ENCODE results near the gene ACP4. TPM values are rescaled to one million over a fixed set of nuclear protein-coding genes. Genes with fewer than 3 reads are reported as not detected.

Gene ACP4
- total and polyA plus RNA-seq, 4 donors, result not detected

DNA sequence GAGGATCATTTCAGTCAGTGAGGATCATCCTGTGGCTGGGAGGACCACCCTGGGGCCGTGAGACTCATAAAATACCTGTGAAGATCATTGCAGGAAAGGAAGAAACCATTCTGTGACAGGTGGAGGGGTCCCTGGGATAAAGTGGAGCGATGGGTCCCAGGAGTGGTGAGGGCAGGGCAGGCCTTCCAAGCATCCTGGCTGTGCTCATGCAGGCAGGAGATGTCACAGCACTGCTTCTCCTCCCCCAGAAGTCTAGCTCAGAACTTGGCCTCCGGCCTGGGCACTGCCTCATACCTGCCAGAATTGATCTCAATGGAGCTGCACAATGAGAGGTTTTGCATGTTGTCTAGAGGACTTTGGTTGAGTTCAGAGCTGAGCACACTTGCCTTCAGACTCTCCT is 22.3 kb downstream of the ACP4 start:
- H3K36me3 ChIP-seq (ENCODE audit: control insufficient read depth in 4 of 4, insufficient read depth in 4 of 4, low read length in 4 of 4), result no peaks in the 10 kb centered on the region
- DNase-seq, result no peak
- H3K27ac ChIP-seq (ENCODE audit: low read depth in 1 of 2, low read length in 1 of 2), result no peak overlapping the region
- ATAC-seq (ENCODE audit: insufficient read depth, low FRiP score), result no peak
- peaks cover 0 to 3% (median 0%) of the 10 kb centered on the region in 4 donors for H3K9me3 ChIP-seq (ENCODE audit: control insufficient read depth in 4 of 4, insufficient read depth in 3 of 4, low read length in 3 of 4)
- TF ChIP-seq CTCF (IDR thresholded peaks at IDR 0.05; ENCODE audit: control extremely low read depth, extremely low read depth), result no peak
- WGBS, 2 donors, result 64 to 81% methylated on average over 3 of the region's 3 CpGs
- no peaks in the 10 kb centered on the region for H3K4me1 ChIP-seq (ENCODE audit: control insufficient read depth in 5 of 5, insufficient read depth in 5 of 5, low read length in 5 of 5)
- peaks cover 0 to 19% (median 12%) of the 10 kb centered on the region in 3 donors for H3K27me3 ChIP-seq (ENCODE audit: control insufficient read depth in 3 of 3, insufficient read depth in 3 of 3, low read length in 2 of 3)
- H3K4me3 ChIP-seq, result no peak overlapping the region
- no peak overlapping the region for H3K9ac ChIP-seq (ENCODE audit: insufficient read depth in 1 of 2, low read length in 2 of 2)

- Histone ChIP-seq H3K27me3 (ENCODE audit: control insufficient read depth in 3 of 3, insufficient read depth in 3 of 3, low read length in 2 of 3) (peaks cover 0 to 43% (median 26%) of the 10 kb centered on the region in 3 donors), H3K36me3 (ENCODE audit: control insufficient read depth in 4 of 4, insufficient read depth in 4 of 4, low read length in 4 of 4) (no peaks in the 10 kb centered on the region), H3K9me3 (ENCODE audit: control insufficient read depth in 4 of 4, insufficient read depth in 3 of 4, low read length in 3 of 4) (peaks cover 0 to 3% (median 0%) of the 10 kb centered on the region in 4 donors), H3K9ac (ENCODE audit: insufficient read depth in 1 of 2, low read length in 2 of 2) (no peak overlapping the region), H3K27ac (ENCODE audit: low read depth in 1 of 2, low read length in 1 of 2) (no peak overlapping the region), H3K4me3 (no peak overlapping the region), H3K4me1 (ENCODE audit: control insufficient read depth in 5 of 5, insufficient read depth in 5 of 5, low read length in 5 of 5) (no peaks in the 10 kb centered on the region)
- 86 to 88% methylated on average over 5 of the region's 5 CpGs for WGBS, 2 donors
- ATAC-seq (ENCODE audit: insufficient read depth, low FRiP score) (no peak), DNase-seq (no peak)
- no peak for TF ChIP-seq CTCF (IDR thresholded peaks at IDR 0.05; ENCODE audit: control extremely low read depth, extremely low read depth)
Measured at GRCh38 chr19:50814883-50815282, 24.7 kb downstream of the ACP4 start.

GRCh38 chr19:50815439-50815838 is 25.2 kb downstream of the ACP4 start:
- Histone ChIP-seq H3K9ac (ENCODE audit: insufficient read depth in 1 of 2, low read length in 2 of 2) (no peak overlapping the region), H3K4me3 (no peak overlapping the region), H3K36me3 (ENCODE audit: control insufficient read depth in 4 of 4, insufficient read depth in 4 of 4, low read length in 4 of 4) (no peaks in the 10 kb centered on the region), H3K27me3 (ENCODE audit: control insufficient read depth in 3 of 3, insufficient read depth in 3 of 3, low read length in 2 of 3) (peaks cover 0 to 46% (median 29%) of the 10 kb centered on the region in 3 donors), H3K4me1 (ENCODE audit: control insufficient read depth in 5 of 5, insufficient read depth in 5 of 5, low read length in 5 of 5) (no peaks in the 10 kb centered on the region), H3K27ac (ENCODE audit: low read depth in 1 of 2, low read length in 1 of 2) (no peak overlapping the region), H3K9me3 (ENCODE audit: control insufficient read depth in 4 of 4, insufficient read depth in 3 of 4, low read length in 3 of 4) (peaks cover 0 to 3% (median 0%) of the 10 kb centered on the region in 4 donors)
- no peak for TF ChIP-seq CTCF (IDR thresholded peaks at IDR 0.05; ENCODE audit: control extremely low read depth, extremely low read depth)
- 86 to 100% methylated on average over 1 of the region's 1 CpG for WGBS, 2 donors
- ATAC-seq (ENCODE audit: insufficient read depth, low FRiP score), result no peak
- DNase-seq, result no peak

All from lung (tissue), 12 donors.